GM12864 (cell line): ENCODE results near the gene CLEC17A.

Experiments
- DNase-seq: peaks from one replicate; pipeline ENCODE4 v3.0.0-alpha.2; 2011; ENCODE audit warnings: low read depth
- H3K4me3 ChIP-seq: 2 replicates; pipeline ENCODE4 v1.5.1; 2011; ENCODE audit warnings: mild to moderate bottlenecking, low read depth, low read length, control low read depth
- TF ChIP-seq, protein P1 (sequence below): IDR thresholded peaks from 2 replicates; pipeline ENCODE4 v1.5.1; 2011; ENCODE audit warnings: low read depth, mild to moderate bottlenecking, moderate library complexity, low read length, control low read depth, inconsistent platforms; ENCODE audit errors: missing control alignments

The CLEC17A gene

DNA sequence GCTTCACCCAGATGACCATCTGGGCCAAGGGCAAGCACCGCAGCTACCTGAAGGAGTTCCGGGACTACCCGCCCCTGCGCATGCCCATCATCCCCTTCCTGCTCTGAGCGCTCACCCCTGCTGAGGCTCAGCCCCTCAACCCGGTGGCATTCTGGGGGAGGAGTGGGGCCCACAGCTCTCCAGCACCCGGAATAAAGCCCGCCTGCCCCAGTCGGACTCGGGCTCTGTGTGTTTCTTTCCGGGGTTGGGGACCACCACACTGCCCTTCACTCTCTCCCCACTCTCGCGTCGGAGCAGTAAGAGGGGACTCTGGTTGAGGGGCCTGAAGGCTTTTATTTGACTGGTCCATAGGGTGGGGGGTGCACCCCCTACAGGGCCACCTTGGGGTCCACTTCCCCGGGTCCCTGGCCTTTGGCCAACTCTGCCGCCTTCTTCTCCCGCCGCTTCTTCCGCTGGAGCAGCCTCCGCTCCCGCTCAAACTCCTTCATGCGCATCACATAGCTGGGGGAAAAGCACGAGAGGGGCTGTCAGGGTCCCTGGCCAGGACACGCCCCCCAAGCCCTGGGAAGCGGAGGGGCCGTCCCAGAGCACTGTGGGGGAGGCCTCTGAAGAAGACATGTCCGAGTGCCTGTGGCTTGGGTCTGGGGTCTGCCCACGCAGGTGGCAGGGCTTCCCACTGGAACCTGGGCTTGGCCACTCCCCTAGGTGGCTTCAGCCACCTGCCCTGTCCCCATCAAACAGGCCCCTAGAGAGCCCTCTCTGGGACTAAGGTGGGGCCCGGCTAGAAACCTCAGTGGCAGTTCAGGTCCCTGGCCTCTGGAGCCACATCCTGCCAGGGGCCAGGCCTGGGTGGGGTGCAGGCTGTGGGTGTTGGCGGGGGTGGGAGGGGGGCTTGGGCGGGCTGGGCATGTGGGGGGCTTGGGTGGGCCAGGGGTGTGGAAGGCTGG, 16.8 kb upstream of the CLEC17A start:
- DNase-seq, result no peak
- TF ChIP-seq, protein P1, sequence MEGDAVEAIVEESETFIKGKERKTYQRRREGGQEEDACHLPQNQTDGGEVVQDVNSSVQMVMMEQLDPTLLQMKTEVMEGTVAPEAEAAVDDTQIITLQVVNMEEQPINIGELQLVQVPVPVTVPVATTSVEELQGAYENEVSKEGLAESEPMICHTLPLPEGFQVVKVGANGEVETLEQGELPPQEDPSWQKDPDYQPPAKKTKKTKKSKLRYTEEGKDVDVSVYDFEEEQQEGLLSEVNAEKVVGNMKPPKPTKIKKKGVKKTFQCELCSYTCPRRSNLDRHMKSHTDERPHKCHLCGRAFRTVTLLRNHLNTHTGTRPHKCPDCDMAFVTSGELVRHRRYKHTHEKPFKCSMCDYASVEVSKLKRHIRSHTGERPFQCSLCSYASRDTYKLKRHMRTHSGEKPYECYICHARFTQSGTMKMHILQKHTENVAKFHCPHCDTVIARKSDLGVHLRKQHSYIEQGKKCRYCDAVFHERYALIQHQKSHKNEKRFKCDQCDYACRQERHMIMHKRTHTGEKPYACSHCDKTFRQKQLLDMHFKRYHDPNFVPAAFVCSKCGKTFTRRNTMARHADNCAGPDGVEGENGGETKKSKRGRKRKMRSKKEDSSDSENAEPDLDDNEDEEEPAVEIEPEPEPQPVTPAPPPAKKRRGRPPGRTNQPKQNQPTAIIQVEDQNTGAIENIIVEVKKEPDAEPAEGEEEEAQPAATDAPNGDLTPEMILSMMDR, result no peak
- no peak overlapping the region for H3K4me3 ChIP-seq

DNA sequence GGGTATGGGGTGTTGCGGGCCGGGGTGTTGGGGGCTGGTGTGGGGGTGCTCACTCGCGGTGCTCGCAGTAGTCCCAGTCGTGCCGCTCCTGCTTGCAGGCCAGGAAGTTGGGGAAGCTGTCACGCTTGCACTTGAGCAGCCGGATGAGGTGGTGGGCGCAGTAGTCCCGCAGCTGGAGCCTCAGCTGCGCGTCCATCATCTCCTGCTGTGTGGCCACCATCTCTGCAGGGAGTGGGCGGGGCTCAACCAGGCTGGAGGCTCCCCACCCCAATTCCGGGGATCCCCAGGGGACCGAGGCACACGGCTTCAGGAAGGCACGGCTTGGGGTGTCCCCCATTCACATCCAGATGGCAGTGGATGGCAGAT, 16.2 kb upstream of the CLEC17A start:
- DNase-seq, result no peak
- TF ChIP-seq, protein P1, result no peak
- H3K4me3 ChIP-seq, result no peak overlapping the region

DNA sequence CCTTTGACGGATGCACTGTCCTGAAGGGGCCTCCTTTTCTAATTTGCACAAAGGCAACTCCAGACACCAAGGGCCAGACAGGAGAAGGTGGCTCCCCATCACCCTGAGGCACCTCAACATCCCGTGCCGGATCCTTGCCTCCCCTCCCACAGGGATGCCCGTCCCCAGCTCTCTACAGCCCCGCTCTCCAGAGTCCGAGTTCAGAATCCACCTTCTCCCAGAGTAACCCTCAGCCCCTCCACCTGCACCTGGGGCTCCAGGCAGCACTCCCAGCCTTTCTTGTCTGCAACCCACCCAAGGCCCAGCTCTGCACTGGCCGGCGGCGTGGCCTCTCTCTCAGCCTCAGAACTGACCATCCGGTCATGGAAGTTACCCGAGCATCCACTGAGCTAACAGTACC, 15.8 kb upstream of the CLEC17A start:
- TF ChIP-seq, protein P1, result no peak
- no peak overlapping the region for H3K4me3 ChIP-seq
- DNase-seq, result no peak

DNA sequence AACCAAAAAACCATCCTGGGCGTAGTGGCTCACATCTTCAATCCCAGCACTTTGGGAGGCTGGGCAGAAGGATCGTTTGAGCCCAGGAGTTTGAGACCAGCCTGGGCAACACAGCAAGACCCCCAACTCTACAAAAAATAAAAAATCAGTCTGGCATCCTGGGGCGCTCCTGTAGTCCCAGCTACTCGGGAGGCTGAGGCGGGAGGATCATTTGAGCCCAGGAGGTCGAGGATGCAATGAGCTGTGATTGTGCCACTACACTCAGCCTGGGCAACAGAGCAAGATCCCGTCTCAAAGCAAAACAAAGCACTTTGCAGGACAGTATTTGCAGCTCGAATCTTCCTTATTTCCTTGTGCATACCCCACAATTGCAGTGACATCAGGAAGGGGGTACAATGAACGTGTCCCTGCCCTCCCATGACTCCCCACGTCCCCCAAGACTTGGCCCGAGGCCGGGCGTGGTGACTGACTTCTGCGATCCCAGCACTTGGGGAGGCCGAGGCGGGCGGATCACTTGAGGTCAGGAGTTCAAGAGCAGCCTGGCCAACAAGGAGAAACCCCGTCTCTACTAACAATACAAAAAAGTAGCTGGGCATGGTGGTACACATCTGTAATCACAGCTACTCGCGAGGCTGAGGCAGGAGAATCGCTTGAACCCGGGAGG, 11.9 kb upstream of the CLEC17A start:
- TF ChIP-seq, protein P1, result no peak
- H3K4me3 ChIP-seq, result peak overlapping the region; percentile 90
- DNase-seq, result no peak

DNA sequence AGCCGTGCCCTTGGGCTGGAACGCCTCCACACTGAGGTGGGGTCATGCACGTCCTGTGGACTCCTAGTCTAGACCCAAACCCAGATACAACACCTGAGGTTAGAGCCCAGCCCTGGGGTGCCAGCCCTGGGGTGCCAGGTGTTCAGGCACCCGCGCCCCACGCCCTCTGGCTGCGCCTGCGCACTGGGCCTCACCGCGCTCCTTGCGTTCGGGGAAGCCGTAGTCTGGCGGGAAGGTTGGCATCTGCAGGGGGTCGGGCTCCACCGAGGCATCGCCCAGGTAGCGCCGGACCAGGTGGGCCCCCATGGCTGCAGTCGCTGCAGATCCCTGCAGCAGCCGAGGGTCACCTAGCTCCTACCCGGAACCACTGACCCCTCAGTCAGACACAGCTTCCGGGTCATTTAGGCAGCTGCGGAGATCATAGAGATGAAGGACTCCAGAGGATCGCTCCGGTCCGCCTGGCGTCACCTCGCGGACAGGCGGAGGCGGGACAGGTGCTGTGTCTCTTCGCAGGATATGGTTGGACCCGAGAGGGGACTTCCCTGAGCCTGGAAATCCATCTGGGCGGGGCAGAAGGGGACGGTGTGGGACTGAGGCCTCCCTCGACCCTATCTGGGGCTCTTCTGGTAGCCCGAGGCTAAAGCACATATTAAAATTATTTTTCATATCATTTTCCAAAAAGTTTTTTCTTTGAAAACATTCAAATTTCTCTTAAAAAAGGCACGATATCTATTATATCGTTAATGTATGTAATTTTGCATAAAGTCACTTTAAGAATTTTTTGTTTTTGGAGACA, 11.0 kb upstream of the CLEC17A start, which contains the start of gene NDUFB7:
Gene NDUFB7, minus strand, starts transcription at position 372 of the 796 bp plus-strand sequence. Its CDS starts 66 bp downstream, at position 306.
- TF ChIP-seq, protein P1, result peak; percentile 88
- peak; percentile 89 for DNase-seq
- peak within 1 kb of the TSS; percentile 90 for H3K4me3 ChIP-seq

DNA sequence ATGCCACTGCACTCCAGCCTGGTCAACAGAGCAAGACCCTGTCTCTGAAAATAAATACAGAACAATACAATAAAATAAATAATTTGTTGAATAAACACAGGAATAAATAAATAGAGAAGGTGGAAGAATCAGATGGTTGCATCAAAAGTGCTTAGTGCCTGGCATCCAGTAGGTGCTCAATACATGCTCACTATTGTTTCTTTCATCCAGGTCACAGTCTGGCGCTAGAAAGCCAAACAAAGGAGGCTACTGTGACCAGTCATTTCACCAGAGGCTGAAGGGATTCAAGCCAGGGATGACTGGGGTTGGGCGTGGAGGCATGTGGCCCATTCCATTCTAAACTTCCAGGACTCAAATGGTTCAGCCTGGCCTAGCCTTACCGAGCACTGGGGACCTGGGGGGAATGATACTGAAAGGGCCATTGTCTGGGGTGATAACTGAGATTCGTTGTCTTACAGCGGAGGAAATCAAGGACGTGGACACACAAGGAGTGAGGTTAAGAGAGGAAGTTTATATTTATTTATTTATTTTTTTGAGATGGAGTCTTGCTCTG, 7.4 kb upstream of the CLEC17A start:
- TF ChIP-seq, protein P1, result no peak
- DNase-seq, result no peak
- no peak overlapping the region for H3K4me3 ChIP-seq
